H1 (cell line): Measurements from ENCODE around the gene PPP1R1C. TPM values are rescaled to one million over a fixed set of nuclear protein-coding genes. Genes with fewer than 3 reads are reported as not detected.

Experiments used
- CTCF ChIA-PET: fragments of 300-600 bp; sonication (Branson Sonifier 250); formaldehyde crosslinking; loops from one replicate; lab custom pipeline; 2021; ENCODE audit not compliant: partially characterized antibody; lab: Charles Lee
- POLR2A ChIA-PET: fragments of 300-600 bp; sonication (Branson Sonifier 250); formaldehyde crosslinking; loops from one replicate; lab custom pipeline; 2021; ENCODE audit warnings: inconsistent platforms; ENCODE audit not compliant: partially characterized antibody; lab: Charles Lee
- DNase-seq, 2 experiments: peaks; one replicate each; pipeline versions ENCODE4 v3.0.0 to v3.0.0-alpha.2; 2010 to 2022; ENCODE audit warnings: low spot score in 2 of 2, low read depth in 1 of 2, mixed read lengths in 1 of 2
- FAIRE-seq: peaks from 2 replicates; lab custom pipeline; 2011; peaks lifted over from hg19 to GRCh38; lab: Jason Lieb, UNC
- H2AFZ ChIP-seq: 2 replicates; pipeline ENCODE4 v1.8.1; 2012; ENCODE audit warnings: low read length, inconsistent platforms
- H2AK5ac ChIP-seq: 2 replicates; pipeline ENCODE4 v1.6.1; 2013; ENCODE audit warnings: low read depth, low read length
- H2BK120ac ChIP-seq: replicated peaks from 2 replicates; pipeline ENCODE3; 2013; ENCODE audit warnings: low read depth, low read length, inconsistent platforms
- H2BK12ac ChIP-seq: 2 replicates; pipeline ENCODE4 v1.6.1; 2013; ENCODE audit warnings: low read depth, low read length
- H2BK15ac ChIP-seq: 2 replicates; pipeline ENCODE4 v1.6.1; 2013; ENCODE audit warnings: low read length
- H2BK20ac ChIP-seq: 2 replicates; pipeline ENCODE4 v1.6.1; 2013; ENCODE audit warnings: low read length
- H2BK5ac ChIP-seq: 2 replicates; pipeline ENCODE4 v1.6.1; 2013; ENCODE audit warnings: low read depth, low read length
- H3K14ac ChIP-seq: 2 replicates; pipeline ENCODE4 v1.6.1; 2013; ENCODE audit warnings: inconsistent platforms; ENCODE audit not compliant: insufficient read length
- H3K18ac ChIP-seq: 2 replicates; pipeline ENCODE4 v1.6.1; 2013; ENCODE audit warnings: low read length; ENCODE audit errors: extremely low read depth
- H3K23ac ChIP-seq: 2 replicates; pipeline ENCODE4 v1.6.1; 2013; ENCODE audit warnings: inconsistent platforms; ENCODE audit not compliant: insufficient read length
- H3K23me2 ChIP-seq: 2 replicates; pipeline ENCODE4 v1.6.1; 2013; ENCODE audit warnings: low read depth, low read length
- H3K27ac ChIP-seq: 2 replicates; pipeline ENCODE4 v1.6.1; 2011; ENCODE audit warnings: low read depth, low read length, inconsistent platforms
- H3K27me3 ChIP-seq, 4 experiments: replicated peaks in 1 of 4; 1 replicate in 1 of 4; 2 replicates in 3 of 4; pipeline versions ENCODE4 v1.6.1 to v1.8.1; 2011 to 2013; ENCODE audit warnings: low read length in 3 of 4, mild to moderate bottlenecking in 3 of 4, inconsistent platforms in 2 of 4, mixed read lengths in 2 of 4, moderate library complexity in 1 of 4; ENCODE audit not compliant: control insufficient read depth in 3 of 4, insufficient read depth in 3 of 4; ENCODE audit errors: extremely low read depth in 1 of 4
- H3K36me3 ChIP-seq, 4 experiments: 2 replicates each; pipeline versions ENCODE4 v1.6.1 to v1.8.1; 2011 to 2013; ENCODE audit warnings: mild to moderate bottlenecking in 4 of 4, low read length in 3 of 4, moderate library complexity in 2 of 4, control low read depth in 1 of 4, inconsistent platforms in 1 of 4; ENCODE audit not compliant: insufficient read depth in 4 of 4, control insufficient read depth in 2 of 4
- H3K4ac ChIP-seq: replicated peaks from 2 replicates; pipeline ENCODE3; 2013; ENCODE audit warnings: low read length, low read depth, mixed read lengths, inconsistent platforms; ENCODE audit not compliant: insufficient read length
- H3K4me1 ChIP-seq, 4 experiments: replicated peaks in 1 of 4; 1 replicate in 1 of 4; 2 replicates in 3 of 4; pipeline versions ENCODE4 v1.6.1 to v1.8.1; 2011 to 2013; ENCODE audit warnings: low read length in 3 of 4, inconsistent platforms in 2 of 4, mixed read lengths in 1 of 4; ENCODE audit not compliant: insufficient read depth in 4 of 4, control insufficient read depth in 3 of 4
- H3K4me2 ChIP-seq, 2 experiments: 2 replicates each; pipeline versions ENCODE4 v1.6.1 to v1.8.1; 2011 to 2013; ENCODE audit warnings: low read depth in 2 of 2, low read length in 2 of 2, control low read depth in 1 of 2, inconsistent platforms in 1 of 2, mild to moderate bottlenecking in 1 of 2; ENCODE audit not compliant: insufficient read depth in 1 of 2
- H3K4me3 ChIP-seq, 4 experiments: fragments of 200-600, 300-600 bp in 1 of 4; sonication (generic), shearing (Covaris generic), sonication (Bioruptor Twin) in 1 of 4; 2 replicates each; pipeline versions ENCODE4 v1.5.1 to v1.8.1; 2011 to 2016; ENCODE audit warnings: low read length in 4 of 4, low read depth in 3 of 4, control low read depth in 2 of 4, inconsistent platforms in 2 of 4, mild to moderate bottlenecking in 2 of 4, mixed read lengths in 1 of 4, moderate library complexity in 1 of 4; ENCODE audit not compliant: insufficient read depth in 2 of 4; ENCODE audit errors: extremely low read depth in 1 of 4
- H3K56ac ChIP-seq: replicated peaks from 2 replicates; pipeline ENCODE3; 2013; ENCODE audit warnings: low read depth, mild to moderate bottlenecking, mixed read lengths, low read length, inconsistent platforms; ENCODE audit not compliant: insufficient read length
- H3K79me1 ChIP-seq: 2 replicates; pipeline ENCODE4 v1.6.1; 2013; ENCODE audit warnings: low read depth, low read length, control low read depth
- H3K79me2 ChIP-seq, 2 experiments: 2 replicates each; pipeline versions ENCODE4 v1.6.1 to v1.8.1; 2012 to 2013; ENCODE audit warnings: low read length in 2 of 2, mild to moderate bottlenecking in 2 of 2, inconsistent platforms in 1 of 2; ENCODE audit not compliant: insufficient read depth in 2 of 2, control insufficient read depth in 1 of 2
- H3K9ac ChIP-seq, 4 experiments: replicated peaks in 1 of 4; 1 replicate in 1 of 4; 2 replicates in 3 of 4; pipeline versions ENCODE4 v1.6.1 to v1.8.1; 2011 to 2013; ENCODE audit warnings: low read depth in 3 of 4, low read length in 3 of 4, control low read depth in 2 of 4, mild to moderate bottlenecking in 2 of 4, moderate library complexity in 2 of 4, inconsistent platforms in 1 of 4; ENCODE audit errors: extremely low read depth in 1 of 4
- H3K9me3 ChIP-seq, 2 experiments: 2 replicates each; pipeline versions ENCODE4 v1.6.1 to v1.8.1; 2012 to 2013; ENCODE audit warnings: mild to moderate bottlenecking in 2 of 2, moderate library complexity in 2 of 2, control low read depth in 1 of 2, inconsistent platforms in 1 of 2, low read depth in 1 of 2, low read length in 1 of 2, mixed read lengths in 1 of 2; ENCODE audit not compliant: insufficient read depth in 2 of 2
- H4K20me1 ChIP-seq, 2 experiments: replicated peaks in 1 of 2; 2 replicates each; pipeline versions ENCODE3 to v1.8.1; 2011 to 2013; ENCODE audit warnings: inconsistent platforms in 2 of 2, low read length in 2 of 2, mild to moderate bottlenecking in 1 of 2; ENCODE audit not compliant: insufficient read depth in 2 of 2, control insufficient read depth in 1 of 2
- H4K5ac ChIP-seq: 2 replicates; pipeline ENCODE4 v1.6.1; 2013; ENCODE audit warnings: low read length, low read depth, mixed read lengths, inconsistent platforms; ENCODE audit not compliant: insufficient read length
- H4K8ac ChIP-seq: 2 replicates; pipeline ENCODE4 v1.8.0; 2013; ENCODE audit warnings: mild to moderate bottlenecking, moderate library complexity, low read length, inconsistent platforms; ENCODE audit not compliant: insufficient read depth; ENCODE audit errors: extremely low read depth
- H4K91ac ChIP-seq: replicated peaks from 2 replicates; pipeline ENCODE3; 2013; ENCODE audit warnings: low read length, mixed read lengths, inconsistent platforms; ENCODE audit not compliant: insufficient read length
- CHD2 ChIP-seq: IDR thresholded peaks from 2 replicates; pipeline ENCODE4 v1.6.1; 2012; ENCODE audit warnings: low read length, improper control_type of control experiment
- MAFK ChIP-seq: IDR thresholded peaks from 2 replicates; pipeline ENCODE4 v1.6.1; 2012; ENCODE audit warnings: low read depth, mild to moderate bottlenecking, improper control_type of control experiment, low read length
- POU5F1 ChIP-seq: IDR thresholded peaks from 2 replicates; pipeline ENCODE4 v1.6.1; 2011; ENCODE audit warnings: low read depth, mild to moderate bottlenecking, low read length, moderate library complexity
- WGBS, 2 experiments: shearing (Covaris generic) in 1 of 2; methylation state at CpG; one replicate each; pipeline versions ENCODE4 v1.1.6 to v1.1.7; 2013 to 2015; ENCODE audit warnings: low lambda C conversion rate in 2 of 2, mixed read lengths in 2 of 2, inconsistent platforms in 1 of 2, low coverage in 1 of 2, missing lambda C conversion rate in 1 of 2; ENCODE audit not compliant: insufficient replicate concordance in 2 of 2, insufficient coverage in 1 of 2, insufficient read length in 1 of 2; ENCODE audit errors: extremely low coverage in 1 of 2, missing lambda C conversion rate in 1 of 2; 5-methylcytosine and 5-hydroxymethylcytosine counted together
- polyA plus RNA-seq, 7 experiments: library from polyadenylated mRNA; depleted of rRNA in 3 of 7; stranded (reverse) in 5 of 7; unstranded in 2 of 7; fragments of >200 nt in 5 of 7; fragments of 200-250 nt in 2 of 7; gene quantifications; 1 replicate in 5 of 7; 2 replicates in 1 of 7; 4 replicates in 1 of 7; pipeline versions ENCODE4 v1.2.1 to v1.2.3, GENCODE V29; 2011 to 2013; ENCODE audit warnings: missing spikeins in 2 of 7, mixed read lengths in 2 of 7
- total RNA-seq: library from RNA; stranded (reverse); fragmentation: NEBNext Ultra II Directional; extraction: Animal tissue kit (Norgen Biotek cat#: 25700); gene quantifications from 2 replicates; pipeline ENCODE4 v1.2.1, GENCODE V29; 2021

Gene PPP1R1C
- total and polyA plus RNA-seq, 2 of the 8 experiments (the other 6 are each of a cell fraction or from before 2014, with no cell fraction given): 1.3 to 5.3 TPM

DNA sequence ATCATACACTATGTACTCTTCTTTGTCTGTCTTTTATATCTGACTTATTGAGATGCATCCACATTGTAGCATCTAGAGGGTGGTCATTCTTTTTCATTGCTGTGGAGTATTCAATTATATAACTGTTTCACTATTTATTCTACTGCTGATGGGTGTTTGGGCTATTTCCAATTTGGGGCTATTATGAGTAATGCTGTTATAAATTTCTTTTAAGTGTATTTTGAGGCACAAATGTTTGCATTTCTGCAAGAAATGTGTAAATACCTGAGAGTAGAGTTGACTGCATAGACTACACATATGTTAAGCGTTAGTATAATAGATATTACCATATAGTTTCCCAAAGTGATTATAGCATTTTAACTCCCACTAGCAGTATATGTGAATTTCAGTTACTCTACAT is 26.9 kb upstream of the PPP1R1C start:
- 84% methylated on average over 1 of the region's 1 CpG; no CpG with 5 or more reads in 1 of the 2 experiments for whole genome bisulfite sequencing, 2 experiments
- H3K14ac ChIP-seq: no peak overlapping the region
- FAIRE-seq: no peak

More for the DNA sequence above, 26.9 kb upstream of the PPP1R1C start:
- DNase-seq: no peak
- Histone ChIP-seq H2BK20ac (no peak overlapping the region), H2BK5ac (no peak overlapping the region), H2BK15ac (no peak overlapping the region), H3K27ac (no peak overlapping the region), H4K8ac (no peak overlapping the region), H3K4me3 (no peak overlapping the region), H2AK5ac (no peak overlapping the region), H3K18ac (no peak overlapping the region), H4K91ac (no peak overlapping the region), H3K79me2 (no peaks in the 10 kb centered on the region), H2BK120ac (no peak overlapping the region), H3K56ac (no peak overlapping the region), H3K79me1 (no peaks in the 10 kb centered on the region), H3K9ac (no peak overlapping the region), H3K4me1 (no peaks in the 10 kb centered on the region), H2AFZ (no peak overlapping the region), H3K23ac (no peak overlapping the region), H3K4ac (no peak overlapping the region), H3K27me3 (no peaks in the 10 kb centered on the region), H3K23me2 (no peaks in the 10 kb centered on the region), H2BK12ac (no peak overlapping the region), H3K36me3 (no peaks in the 10 kb centered on the region), H3K9me3 (no peaks in the 10 kb centered on the region; a peak in 1 of 4 replicates), H3K4me2 (no peak overlapping the region), H4K20me1 (no peaks in the 10 kb centered on the region), H4K5ac (no peak overlapping the region)
- CTCF ChIA-PET: interaction anchor here (1.2 kb wide), 1 partner anchor 9 kb away, joined by 4 read pairs; no protein-coding TSS in a partner anchor
- POLR2A ChIA-PET: no interaction called here
- no peak for TF ChIP-seq CHD2
- no peak for TF ChIP-seq POU5F1
- no peak for TF ChIP-seq MAFK
